ENCODE data around the gene MCC.

The MCC gene

DNA sequence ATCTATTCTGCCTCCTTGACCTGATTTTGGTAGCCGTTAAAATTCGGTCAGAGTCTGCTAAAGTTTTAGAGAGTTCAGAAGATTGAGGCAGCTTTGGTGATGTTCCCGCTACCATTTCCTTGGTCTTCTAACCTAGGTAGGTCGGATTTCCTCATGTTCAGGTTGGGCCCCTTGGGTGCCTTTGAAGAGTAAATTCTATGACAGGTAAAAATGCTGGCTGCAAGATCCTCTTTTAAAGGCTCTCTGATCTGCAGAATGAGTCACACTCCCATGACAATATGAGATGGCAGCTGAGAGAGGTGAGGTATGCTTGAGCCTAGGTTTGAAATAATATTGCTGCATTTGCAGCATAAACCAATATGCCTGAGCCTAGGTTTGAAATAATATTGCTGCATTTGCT is 252.4 kb downstream of the MCC start:
- TF ChIP-seq FOXK2 (IDR thresholded peaks at IDR 0.05) (no peak), SP1 (IDR thresholded peaks at IDR 0.05) (no peak), FOXA1 (IDR thresholded peaks at IDR 0.05) (no peak), ARNT (IDR thresholded peaks at IDR 0.05) (no peak), SUZ12 (IDR thresholded peaks at IDR 0.05) (no peak), HDGF (IDR thresholded peaks at IDR 0.05; ENCODE audit: borderline replicate concordance) (no peak), L3MBTL2 (conservative IDR thresholded peaks at IDR 0.05) (no peak), FOXM1 (IDR thresholded peaks at IDR 0.05; ENCODE audit: borderline replicate concordance) (no peak), LEF1 (IDR thresholded peaks at IDR 0.05; ENCODE audit: borderline replicate concordance) (no peak)
- no peak for DNase-seq (ENCODE audit: extremely low spot score)
- ChIA-PET POLR2A (no interaction called here), CTCF (interaction anchor here (0.7 kb wide), 1 partner anchor 143 kb away, joined by 3 read pairs; no protein-coding TSS in a partner anchor)

DNA sequence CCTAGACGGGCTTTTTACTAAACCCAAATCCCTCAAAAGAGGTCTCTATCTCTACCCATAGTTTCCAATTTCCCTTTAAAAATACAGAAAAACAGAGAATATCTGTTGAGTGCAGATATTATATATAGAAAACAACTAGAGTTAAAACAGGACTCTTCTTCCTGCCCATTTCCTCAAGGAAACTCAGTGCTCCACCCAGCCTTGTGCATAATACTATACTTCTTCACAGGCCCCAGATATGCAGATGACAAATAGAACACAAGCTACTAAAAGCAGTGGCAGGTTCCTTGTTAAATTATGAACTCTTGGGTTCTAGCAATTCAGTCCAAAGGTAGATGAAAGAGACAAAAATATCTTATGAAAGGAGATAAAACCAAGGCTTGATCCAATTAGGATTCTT is 253.7 kb downstream of the MCC start:
- ChIA-PET POLR2A (no interaction called here), CTCF (interaction anchor here (0.6 kb wide), 1 partner anchor 251 kb away, joined by 3 read pairs; no protein-coding TSS in a partner anchor)
- no peak for DNase-seq (ENCODE audit: extremely low spot score)
- TF ChIP-seq FOXM1 (IDR thresholded peaks at IDR 0.05; ENCODE audit: borderline replicate concordance) (no peak), CTBP1 (IDR thresholded peaks at IDR 0.05; ENCODE audit: borderline replicate concordance) (no peak), L3MBTL2 (conservative IDR thresholded peaks at IDR 0.05) (no peak)
- TF ChIP-seq, protein P1, sequence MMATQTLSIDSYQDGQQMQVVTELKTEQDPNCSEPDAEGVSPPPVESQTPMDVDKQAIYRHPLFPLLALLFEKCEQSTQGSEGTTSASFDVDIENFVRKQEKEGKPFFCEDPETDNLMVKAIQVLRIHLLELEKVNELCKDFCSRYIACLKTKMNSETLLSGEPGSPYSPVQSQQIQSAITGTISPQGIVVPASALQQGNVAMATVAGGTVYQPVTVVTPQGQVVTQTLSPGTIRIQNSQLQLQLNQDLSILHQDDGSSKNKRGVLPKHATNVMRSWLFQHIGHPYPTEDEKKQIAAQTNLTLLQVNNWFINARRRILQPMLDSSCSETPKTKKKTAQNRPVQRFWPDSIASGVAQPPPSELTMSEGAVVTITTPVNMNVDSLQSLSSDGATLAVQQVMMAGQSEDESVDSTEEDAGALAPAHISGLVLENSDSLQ (IDR thresholded peaks at IDR 0.05), result no peak

DNA sequence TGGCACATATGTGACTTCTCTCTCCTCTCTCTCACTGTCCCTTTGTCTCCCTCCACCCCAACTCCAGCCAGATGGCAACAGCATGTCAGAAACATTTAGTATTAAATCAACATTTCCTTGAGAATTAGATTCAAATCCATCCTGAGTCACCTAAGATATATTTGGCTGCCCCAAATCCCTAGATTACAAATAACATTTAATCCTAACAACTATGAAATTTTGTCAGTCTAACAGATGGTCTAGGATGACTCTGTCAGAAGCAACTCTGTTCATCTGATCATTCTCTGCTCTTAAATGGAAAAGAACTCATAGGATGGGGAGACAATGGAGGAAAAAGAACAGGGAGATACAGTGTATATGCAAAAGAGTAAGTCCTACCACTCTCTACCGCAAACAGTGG is 254.6 kb downstream of the MCC start:
- DNase-seq (ENCODE audit: extremely low spot score), result no peak
- TF ChIP-seq LEF1 (IDR thresholded peaks at IDR 0.05; ENCODE audit: borderline replicate concordance), result no peak
- no peak for TF ChIP-seq ELF4 (IDR thresholded peaks at IDR 0.05)
- TF ChIP-seq, protein P1 (IDR thresholded peaks at IDR 0.05), result no peak
- no peak for TF ChIP-seq L3MBTL2 (conservative IDR thresholded peaks at IDR 0.05)
- TF ChIP-seq FOXA1 (IDR thresholded peaks at IDR 0.05), result no peak
- no peak for TF ChIP-seq BHLHE40 (IDR thresholded peaks at IDR 0.05; ENCODE audit: borderline replicate concordance)
- TF ChIP-seq SP1 (IDR thresholded peaks at IDR 0.05), result no peak
- no peak for TF ChIP-seq ARNT (IDR thresholded peaks at IDR 0.05)
- CTCF ChIA-PET, result no interaction called here
- POLR2A ChIA-PET, result no interaction called here

DNA sequence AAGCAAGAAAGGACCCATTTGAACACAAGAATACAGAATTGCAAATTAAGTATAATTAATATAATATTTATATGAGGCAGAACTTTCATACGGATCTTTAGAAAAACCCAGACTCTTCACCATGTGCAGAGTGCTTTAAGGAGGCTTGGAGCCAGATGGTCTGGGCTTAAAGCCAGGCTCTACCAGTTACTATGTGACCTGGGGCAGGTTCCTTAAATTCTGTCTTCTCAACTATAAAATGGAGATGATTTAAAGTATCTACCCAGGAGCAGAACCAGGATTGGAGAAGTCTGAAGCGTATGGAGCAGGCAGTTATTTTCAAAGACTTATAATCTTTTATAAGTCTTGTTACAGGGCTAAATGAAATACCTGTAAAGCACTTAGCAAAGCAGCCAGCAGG is 255.6 kb downstream of the MCC start:
- TF ChIP-seq SP1 (IDR thresholded peaks at IDR 0.05) (no peak), HDGF (IDR thresholded peaks at IDR 0.05; ENCODE audit: borderline replicate concordance) (no peak), ARNT (IDR thresholded peaks at IDR 0.05) (no peak), LEF1 (IDR thresholded peaks at IDR 0.05; ENCODE audit: borderline replicate concordance) (no peak)
- ChIA-PET POLR2A (no interaction called here), CTCF (no interaction called here)
- no peak for DNase-seq (ENCODE audit: extremely low spot score)

DNA sequence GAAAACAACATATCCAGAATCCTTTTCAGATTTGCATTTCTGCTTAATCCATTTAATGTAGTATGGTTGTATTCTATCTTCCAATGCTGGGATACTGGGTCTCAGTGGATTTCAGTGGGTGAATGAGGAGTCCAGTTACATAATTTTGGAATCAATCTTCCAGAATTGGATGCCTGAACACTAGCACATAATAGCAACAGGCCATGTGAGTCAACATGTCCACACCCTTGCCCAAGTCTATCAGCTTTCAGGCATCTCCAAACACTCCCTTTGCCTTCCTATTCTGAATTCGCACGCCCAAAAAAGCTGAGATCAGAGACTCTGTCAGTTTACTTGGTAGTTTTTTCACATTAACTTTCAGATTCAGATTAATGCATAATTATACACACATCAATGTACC is 256.0 kb downstream of the MCC start:
- POLR2A ChIA-PET, result interaction anchor here (1.4 kb wide), 1 partner anchor 62 kb away, joined by 6 read pairs; no protein-coding TSS in a partner anchor
- TF ChIP-seq FOXK2 (IDR thresholded peaks at IDR 0.05), result no peak
- no peak for TF ChIP-seq ZNF384 (IDR thresholded peaks at IDR 0.05)
- no peak for TF ChIP-seq NFRKB (IDR thresholded peaks at IDR 0.05)
- TF ChIP-seq CTBP1 (IDR thresholded peaks at IDR 0.05; ENCODE audit: borderline replicate concordance), result no peak
- TF ChIP-seq BHLHE40 (IDR thresholded peaks at IDR 0.05; ENCODE audit: borderline replicate concordance), result no peak
- TF ChIP-seq SUZ12 (IDR thresholded peaks at IDR 0.05), result no peak
- TF ChIP-seq ARNT (IDR thresholded peaks at IDR 0.05), result no peak
- no peak for TF ChIP-seq ELF4 (IDR thresholded peaks at IDR 0.05)
- TF ChIP-seq FOXM1 (IDR thresholded peaks at IDR 0.05; ENCODE audit: borderline replicate concordance), result no peak
- TF ChIP-seq FOXA1 (IDR thresholded peaks at IDR 0.05), result no peak
- CTCF ChIA-PET, result no interaction called here
- no peak for DNase-seq (ENCODE audit: extremely low spot score)

DNA sequence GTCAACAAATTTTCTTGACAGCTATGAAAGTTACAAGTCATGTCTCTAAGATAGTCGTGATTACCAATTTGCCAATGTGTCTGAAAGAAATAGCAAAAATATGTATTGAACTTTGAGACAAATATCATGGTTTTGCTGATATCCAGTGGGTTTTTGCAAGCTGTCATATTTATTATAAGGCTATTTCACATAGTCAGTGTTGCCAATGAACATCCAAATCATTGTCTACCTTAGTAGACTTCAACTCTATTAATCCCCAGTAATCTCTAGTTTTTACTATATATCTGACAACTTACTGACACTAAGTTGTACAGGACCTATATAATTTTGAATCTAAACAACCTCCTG is 256.6 kb downstream of the MCC start:
- POLR2A ChIA-PET, result interaction anchor here (1.4 kb wide), 1 partner anchor 63 kb away, joined by 6 read pairs; no protein-coding TSS in a partner anchor
- DNase-seq (ENCODE audit: extremely low spot score), result no peak
- CTCF ChIA-PET, result interaction anchor here (1.7 kb wide), 1 partner anchor 11 kb away, joined by 3 read pairs; no protein-coding TSS in a partner anchor
- no peak for TF ChIP-seq NFRKB (IDR thresholded peaks at IDR 0.05)
- TF ChIP-seq ZNF384 (IDR thresholded peaks at IDR 0.05), result no peak
- TF ChIP-seq ELF4 (IDR thresholded peaks at IDR 0.05), result no peak
- no peak for TF ChIP-seq TARDBP (IDR thresholded peaks at IDR 0.05)
- no peak for TF ChIP-seq FOXM1 (IDR thresholded peaks at IDR 0.05; ENCODE audit: borderline replicate concordance)

DNA sequence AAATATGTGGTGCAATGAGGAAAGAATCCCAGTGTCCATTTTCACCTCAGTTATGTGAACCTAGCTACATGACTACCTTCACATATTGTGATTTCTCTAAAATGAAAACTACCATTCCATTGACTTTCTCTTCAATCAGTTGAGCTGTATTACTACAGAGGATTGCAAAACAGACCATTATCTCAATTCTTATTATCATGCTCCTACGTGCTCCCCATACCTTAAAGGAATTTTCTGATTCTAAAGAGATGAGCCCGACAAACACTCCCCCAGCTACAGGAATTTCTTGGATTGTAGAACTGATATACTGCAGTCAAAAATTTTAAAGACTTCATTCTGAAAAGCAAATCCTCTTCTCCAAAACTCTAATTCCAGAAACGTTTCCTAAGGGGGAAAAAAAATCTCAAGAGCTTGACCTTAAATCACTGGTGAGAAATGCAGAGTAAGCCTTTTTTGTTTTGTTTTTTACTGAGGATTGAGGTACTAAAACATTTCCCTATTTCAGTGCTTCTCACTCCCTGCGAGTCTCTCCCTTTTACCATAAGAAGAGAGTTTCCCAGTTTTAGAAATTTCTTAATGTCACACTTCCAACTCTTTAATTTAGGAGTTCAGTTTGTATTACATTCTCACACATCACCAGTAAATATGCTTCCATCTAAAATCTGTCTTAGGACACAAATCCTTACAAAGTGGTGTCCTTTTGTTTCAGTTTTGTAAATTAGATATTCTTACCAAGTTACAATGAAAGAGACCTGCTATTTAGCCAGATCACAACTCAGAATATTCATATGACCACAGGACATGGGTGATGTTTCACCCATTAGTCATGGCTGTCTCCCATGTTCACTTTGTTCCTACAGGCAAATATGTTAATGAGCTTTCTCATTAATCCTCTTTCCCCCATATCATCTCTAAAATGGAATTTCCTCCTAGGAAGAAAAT is 257.3 kb downstream of the MCC start:
- no peak for DNase-seq (ENCODE audit: extremely low spot score)
- ChIA-PET POLR2A (interaction anchor here (1.4 kb wide), 1 partner anchor 63 kb away, joined by 6 read pairs; no protein-coding TSS in a partner anchor), CTCF (interaction anchor here (1.7 kb wide), 1 partner anchor 11 kb away, joined by 3 read pairs; no protein-coding TSS in a partner anchor)
- TF ChIP-seq HDGF (IDR thresholded peaks at IDR 0.05; ENCODE audit: borderline replicate concordance), result no peak
- no peak for TF ChIP-seq CTBP1 (IDR thresholded peaks at IDR 0.05; ENCODE audit: borderline replicate concordance)
- no peak for TF ChIP-seq SP1 (IDR thresholded peaks at IDR 0.05)
- TF ChIP-seq, protein P1 (IDR thresholded peaks at IDR 0.05), result no peak
- no peak for TF ChIP-seq LEF1 (IDR thresholded peaks at IDR 0.05; ENCODE audit: borderline replicate concordance)
- TF ChIP-seq NFRKB (IDR thresholded peaks at IDR 0.05), result no peak
- TF ChIP-seq FOXM1 (IDR thresholded peaks at IDR 0.05; ENCODE audit: borderline replicate concordance), result no peak
